Effector memory CD4-positive, alpha-beta T cell (primary cell): ENCODE measurements around the gene ADORA2B.

Source experiments
- DNase-seq, 3 donors: peaks; one replicate each; pipeline ENCODE4 v3.0.0-alpha.2; 2020
- H3K27ac ChIP-seq: 2 replicates; pipeline ENCODE4 v1.7.0; 2013; ENCODE audit warnings: mild to moderate bottlenecking, low read length, moderate library complexity; ENCODE audit not compliant: insufficient read depth, poor library complexity, severe bottlenecking
- H3K27me3 ChIP-seq: replicated peaks from 2 replicates; pipeline ENCODE4 v1.7.0; 2013; ENCODE audit warnings: mild to moderate bottlenecking, low read length; ENCODE audit not compliant: insufficient read depth, control insufficient read depth, poor library complexity, severe bottlenecking
- H3K36me3 ChIP-seq: 2 replicates; pipeline ENCODE4 v1.7.0; 2013; ENCODE audit warnings: mild to moderate bottlenecking, low read length, moderate library complexity; ENCODE audit not compliant: control insufficient read depth, insufficient read depth
- H3K4me1 ChIP-seq: 2 replicates; pipeline ENCODE4 v1.7.0; 2013; ENCODE audit warnings: low read length, mild to moderate bottlenecking; ENCODE audit not compliant: control insufficient read depth, insufficient read depth, poor library complexity, severe bottlenecking
- H3K4me3 ChIP-seq: 2 replicates; pipeline ENCODE4 v1.7.0; 2013; ENCODE audit warnings: low read length, low read depth, mild to moderate bottlenecking; ENCODE audit not compliant: insufficient read depth, poor library complexity, severe bottlenecking
- H3K9me3 ChIP-seq: 2 replicates; pipeline ENCODE4 v1.7.0; 2013; ENCODE audit warnings: mild to moderate bottlenecking, low read length, moderate library complexity; ENCODE audit not compliant: control insufficient read depth

The ADORA2B gene

GRCh38 chr17:15952048-15952532 is 7.2 kb downstream of the ADORA2B start:
- Histone ChIP-seq H3K4me1 (no peaks in the 10 kb centered on the region), H3K36me3 (no peaks in the 10 kb centered on the region), H3K27ac (no peak overlapping the region), H3K27me3 (no peaks in the 10 kb centered on the region), H3K9me3 (no peaks in the 10 kb centered on the region), H3K4me3 (no peak overlapping the region)
- no peak for DNase-seq

- no peaks in the 10 kb centered on the region for H3K9me3 ChIP-seq
- no peak overlapping the region for H3K27ac ChIP-seq
- H3K27me3 ChIP-seq: no peaks in the 10 kb centered on the region
- no peaks in the 10 kb centered on the region for H3K4me1 ChIP-seq
- no peaks in the 10 kb centered on the region for H3K36me3 ChIP-seq
- DNase-seq: no peak
- H3K4me3 ChIP-seq: no peak overlapping the region
These were observed 8.2 kb downstream of the ADORA2B start for GRCh38 chr17:15952916-15953790.

GRCh38 chr17:15954222-15954621 is 9.3 kb downstream of the ADORA2B start:
- Histone ChIP-seq H3K4me1 (peaks cover 5% of the 10 kb centered on the region), H3K27me3 (no peaks in the 10 kb centered on the region), H3K4me3 (no peak overlapping the region), H3K36me3 (no peaks in the 10 kb centered on the region), H3K9me3 (no peaks in the 10 kb centered on the region), H3K27ac (no peak overlapping the region)
- no peak for DNase-seq

- peaks cover 5% of the 10 kb centered on the region for H3K4me1 ChIP-seq
- H3K27me3 ChIP-seq: no peaks in the 10 kb centered on the region
- H3K36me3 ChIP-seq: no peaks in the 10 kb centered on the region
- H3K4me3 ChIP-seq: no peak overlapping the region
- DNase-seq: no peak
- no peak overlapping the region for H3K27ac ChIP-seq
- no peaks in the 10 kb centered on the region for H3K9me3 ChIP-seq
These were observed 11.0 kb downstream of the ADORA2B start for GRCh38 chr17:15955793-15956541.

- H3K4me1 ChIP-seq: peaks cover 5% of the 10 kb centered on the region
- no peaks in the 10 kb centered on the region for H3K27me3 ChIP-seq
- no peaks in the 10 kb centered on the region for H3K9me3 ChIP-seq
- no peak for DNase-seq
- H3K4me3 ChIP-seq: no peak overlapping the region
- H3K36me3 ChIP-seq: no peaks in the 10 kb centered on the region
- no peak overlapping the region for H3K27ac ChIP-seq
These were observed 12.3 kb downstream of the ADORA2B start for GRCh38 chr17:15957206-15957605.

- H3K27me3 ChIP-seq: no peaks in the 10 kb centered on the region
- no peaks in the 10 kb centered on the region for H3K9me3 ChIP-seq
- H3K27ac ChIP-seq: no peak overlapping the region
- H3K4me1 ChIP-seq: peaks cover 5% of the 10 kb centered on the region
- H3K4me3 ChIP-seq: no peak overlapping the region
- H3K36me3 ChIP-seq: no peaks in the 10 kb centered on the region
- no peak for DNase-seq
These were observed 12.8 kb downstream of the ADORA2B start for GRCh38 chr17:15957608-15958307.

- Histone ChIP-seq H3K4me1 (peaks cover 5% of the 10 kb centered on the region), H3K27ac (no peak overlapping the region), H3K9me3 (no peaks in the 10 kb centered on the region), H3K4me3 (no peak overlapping the region), H3K36me3 (no peaks in the 10 kb centered on the region), H3K27me3 (no peaks in the 10 kb centered on the region)
- no peak for DNase-seq
These were observed 13.5 kb downstream of the ADORA2B start for GRCh38 chr17:15958484-15958854.

GRCh38 chr17:15963670-15964110 is 18.8 kb downstream of the ADORA2B start:
- Histone ChIP-seq H3K36me3 (no peaks in the 10 kb centered on the region), H3K4me3 (no peak overlapping the region), H3K27me3 (peaks cover 3% of the 10 kb centered on the region), H3K9me3 (no peaks in the 10 kb centered on the region), H3K4me1 (peaks cover 3% of the 10 kb centered on the region), H3K27ac (no peak overlapping the region)
- no peak for DNase-seq

- Histone ChIP-seq H3K36me3 (no peaks in the 10 kb centered on the region), H3K27ac (no peak overlapping the region), H3K27me3 (peaks cover 3% of the 10 kb centered on the region)
These were observed 20.6 kb downstream of the ADORA2B start for GRCh38 chr17:15965528-15965927.

More at GRCh38 chr17:15965528-15965927, 20.6 kb downstream of the ADORA2B start:
- H3K4me3 ChIP-seq: no peak overlapping the region
- H3K4me1 ChIP-seq: no peaks in the 10 kb centered on the region
- H3K9me3 ChIP-seq: no peaks in the 10 kb centered on the region
- DNase-seq: no peak
